ENCODE data around the gene CBX7.

DNA sequence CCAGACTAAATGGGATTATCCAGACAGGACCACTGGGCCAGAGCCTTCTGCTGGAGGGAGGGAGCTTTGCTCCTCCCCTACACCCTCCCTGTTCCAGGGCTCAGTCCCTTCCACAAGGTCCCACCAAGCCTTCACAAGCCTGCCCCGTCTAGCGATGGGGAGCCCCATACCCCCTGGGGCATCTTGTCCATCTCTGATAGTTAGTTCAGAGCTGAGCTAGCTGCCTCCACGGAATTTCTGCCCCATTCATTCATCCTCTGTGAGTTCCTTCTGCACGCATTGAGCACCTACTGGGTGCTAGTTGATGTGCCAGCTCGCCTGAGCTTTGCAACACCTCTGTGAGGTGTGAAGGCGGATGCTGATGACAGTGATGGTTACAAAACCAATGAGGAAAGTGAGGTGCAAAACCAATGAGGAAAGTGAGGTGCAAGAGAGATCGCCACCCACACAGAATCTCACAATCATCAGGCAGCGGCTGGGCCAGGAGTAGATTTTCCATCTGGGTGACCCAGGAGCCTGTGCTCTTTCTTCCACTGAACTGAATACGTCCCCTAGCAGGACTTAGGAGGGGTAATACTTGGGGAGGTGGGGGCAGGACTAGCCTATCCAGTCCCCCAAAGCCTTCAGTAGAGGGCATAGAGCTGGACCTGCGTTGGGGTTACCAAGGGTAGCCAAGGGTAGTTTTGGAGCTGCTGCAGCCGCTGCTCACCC lies 21.5 kb upstream of the CBX7 start:
- TF ChIP-seq EZH2phosphoT487 (IDR thresholded peaks at IDR 0.05; ENCODE audit: insufficient read depth, low read depth), result no peak
- TF ChIP-seq EZH2 (IDR thresholded peaks at IDR 0.05; ENCODE audit: insufficient read depth, poor library complexity, severe bottlenecking), result no peak
